ENCODE measurements around the gene SOWAHC.

Gene SOWAHC

GRCh38 chr2:109591206-109591605, 23.0 kb upstream of the SOWAHC start:
- H3K4me1 ChIP-seq (ENCODE audit: control insufficient read depth, low read depth, low read length): peaks cover 3% of the 10 kb centered on the region
- no peaks in the 10 kb centered on the region for H3K36me3 ChIP-seq (ENCODE audit: control insufficient read depth, insufficient read depth, low read length)
- H3K4me3 ChIP-seq (ENCODE audit: low read length): no peak overlapping the region
- no peak for DNase-seq
- H3K56ac ChIP-seq (ENCODE audit: low read length): no peak overlapping the region
- H3K27ac ChIP-seq (ENCODE audit: low read depth, low read length): no peak overlapping the region
- no peak overlapping the region for H3K4me2 ChIP-seq (ENCODE audit: low read length)
- no peak overlapping the region for H3K18ac ChIP-seq (ENCODE audit: low read length)
- H3K9ac ChIP-seq (ENCODE audit: low read length): no peak overlapping the region
- no peak overlapping the region for H2BK15ac ChIP-seq (replicated peaks; ENCODE audit: low read depth)
- H2BK5ac ChIP-seq (ENCODE audit: low read length): no peak overlapping the region
- no peak overlapping the region for H2AK5ac ChIP-seq (ENCODE audit: low read length)
- peaks cover 24% of the 10 kb centered on the region for H3K79me2 ChIP-seq (ENCODE audit: control insufficient read depth, insufficient read depth, low read length)
- no peak overlapping the region for H4K5ac ChIP-seq (ENCODE audit: low read length)
- peaks cover 10% of the 10 kb centered on the region for H3K79me1 ChIP-seq (ENCODE audit: low read length)
- H3K27me3 ChIP-seq (ENCODE audit: insufficient read depth, low read length, poor library complexity): no peaks in the 10 kb centered on the region
- no peak overlapping the region for H3K4ac ChIP-seq (ENCODE audit: low read depth, low read length)
- H3K23ac ChIP-seq (ENCODE audit: low read length): no peak overlapping the region
- no peak overlapping the region for H2BK120ac ChIP-seq (ENCODE audit: low read depth, low read length)
- H4K8ac ChIP-seq (ENCODE audit: low read depth, low read length): no peak overlapping the region

- WGBS (ENCODE audit: extremely low coverage, insufficient coverage, low lambda C conversion rate): 100% methylated on average over 1 of the region's 3 CpGs
- Histone ChIP-seq H4K5ac (ENCODE audit: low read length) (no peak overlapping the region), H3K4me2 (ENCODE audit: low read length) (no peak overlapping the region), H3K27ac (ENCODE audit: low read depth, low read length) (no peak overlapping the region), H3K79me1 (ENCODE audit: low read length) (peaks cover 16% of the 10 kb centered on the region), H3K9ac (ENCODE audit: low read length) (no peak overlapping the region), H2BK120ac (ENCODE audit: low read depth, low read length) (no peak overlapping the region), H3K36me3 (ENCODE audit: control insufficient read depth, insufficient read depth, low read length) (no peaks in the 10 kb centered on the region), H3K18ac (ENCODE audit: low read length) (no peak overlapping the region), H3K23ac (ENCODE audit: low read length) (no peak overlapping the region), H3K27me3 (ENCODE audit: insufficient read depth, low read length, poor library complexity) (no peaks in the 10 kb centered on the region), H4K8ac (ENCODE audit: low read depth, low read length) (no peak overlapping the region), H3K56ac (ENCODE audit: low read length) (no peak overlapping the region), H2BK15ac (replicated peaks; ENCODE audit: low read depth) (no peak overlapping the region), H3K79me2 (ENCODE audit: control insufficient read depth, insufficient read depth, low read length) (peaks cover 31% of the 10 kb centered on the region), H3K4me1 (ENCODE audit: control insufficient read depth, low read depth, low read length) (no peaks in the 10 kb centered on the region), H2AK5ac (ENCODE audit: low read length) (no peak overlapping the region), H2BK5ac (ENCODE audit: low read length) (no peak overlapping the region), H3K4ac (ENCODE audit: low read depth, low read length) (no peak overlapping the region), H3K4me3 (ENCODE audit: low read length) (no peak overlapping the region)
- no peak for DNase-seq
Measured at GRCh38 chr2:109592905-109593304, 21.3 kb upstream of the SOWAHC start.

GRCh38 chr2:109594246-109594885, 19.8 kb upstream of the SOWAHC start:
- H3K79me2 ChIP-seq (ENCODE audit: control insufficient read depth, insufficient read depth, low read length): peaks cover 38% of the 10 kb centered on the region
- no peaks in the 10 kb centered on the region for H3K4me1 ChIP-seq (ENCODE audit: control insufficient read depth, low read depth, low read length)
- H3K9ac ChIP-seq (ENCODE audit: low read length): no peak overlapping the region
- H2BK5ac ChIP-seq (ENCODE audit: low read length): no peak overlapping the region
- no peak for DNase-seq
- H3K56ac ChIP-seq (ENCODE audit: low read length): no peak overlapping the region
- no peaks in the 10 kb centered on the region for H3K27me3 ChIP-seq (ENCODE audit: insufficient read depth, low read length, poor library complexity)
- H4K5ac ChIP-seq (ENCODE audit: low read length): no peak overlapping the region
- no peak overlapping the region for H2BK120ac ChIP-seq (ENCODE audit: low read depth, low read length)
- H4K8ac ChIP-seq (ENCODE audit: low read depth, low read length): no peak overlapping the region
- no peak overlapping the region for H2AK5ac ChIP-seq (ENCODE audit: low read length)
- no peak overlapping the region for H3K4me2 ChIP-seq (ENCODE audit: low read length)
- H2BK15ac ChIP-seq (replicated peaks; ENCODE audit: low read depth): no peak overlapping the region
- no peak overlapping the region for H3K4ac ChIP-seq (ENCODE audit: low read depth, low read length)
- no CpG with 5 or more reads among the region's 16 CpGs for WGBS (ENCODE audit: extremely low coverage, insufficient coverage, low lambda C conversion rate)
- H3K79me1 ChIP-seq (ENCODE audit: low read length): peaks cover 15% of the 10 kb centered on the region
- H3K23ac ChIP-seq (ENCODE audit: low read length): no peak overlapping the region
- H3K27ac ChIP-seq (ENCODE audit: low read depth, low read length): no peak overlapping the region
- H3K18ac ChIP-seq (ENCODE audit: low read length): no peak overlapping the region
- H3K36me3 ChIP-seq (ENCODE audit: control insufficient read depth, insufficient read depth, low read length): no peaks in the 10 kb centered on the region
- H3K4me3 ChIP-seq (ENCODE audit: low read length): no peak overlapping the region

- no CpG with 5 or more reads among the region's 4 CpGs for WGBS (ENCODE audit: extremely low coverage, insufficient coverage, low lambda C conversion rate)
- Histone ChIP-seq H3K79me2 (ENCODE audit: control insufficient read depth, insufficient read depth, low read length) (peaks cover 49% of the 10 kb centered on the region), H3K4me2 (ENCODE audit: low read length) (no peak overlapping the region), H2BK15ac (replicated peaks; ENCODE audit: low read depth) (no peak overlapping the region), H3K79me1 (ENCODE audit: low read length) (peaks cover 21% of the 10 kb centered on the region), H3K27ac (ENCODE audit: low read depth, low read length) (no peak overlapping the region), H3K4ac (ENCODE audit: low read depth, low read length) (no peak overlapping the region), H3K36me3 (ENCODE audit: control insufficient read depth, insufficient read depth, low read length) (no peaks in the 10 kb centered on the region), H2BK120ac (ENCODE audit: low read depth, low read length) (no peak overlapping the region), H3K9ac (ENCODE audit: low read length) (no peak overlapping the region), H3K23ac (ENCODE audit: low read length) (no peak overlapping the region), H2BK5ac (ENCODE audit: low read length) (no peak overlapping the region), H3K4me1 (ENCODE audit: control insufficient read depth, low read depth, low read length) (peaks cover 2% of the 10 kb centered on the region), H3K27me3 (ENCODE audit: insufficient read depth, low read length, poor library complexity) (no peaks in the 10 kb centered on the region), H2AK5ac (ENCODE audit: low read length) (no peak overlapping the region), H3K56ac (ENCODE audit: low read length) (no peak overlapping the region), H4K8ac (ENCODE audit: low read depth, low read length) (no peak overlapping the region), H3K4me3 (ENCODE audit: low read length) (no peak overlapping the region), H4K5ac (ENCODE audit: low read length) (no peak overlapping the region), H3K18ac (ENCODE audit: low read length) (no peak overlapping the region)
- DNase-seq: no peak
Measured at GRCh38 chr2:109595644-109596043, 18.5 kb upstream of the SOWAHC start.

GRCh38 chr2:109597283-109597682, 16.9 kb upstream of the SOWAHC start:
- no peak overlapping the region for H3K27ac ChIP-seq (ENCODE audit: low read depth, low read length)
- no peaks in the 10 kb centered on the region for H3K27me3 ChIP-seq (ENCODE audit: insufficient read depth, low read length, poor library complexity)
- no peak overlapping the region for H4K5ac ChIP-seq (ENCODE audit: low read length)
- WGBS (ENCODE audit: extremely low coverage, insufficient coverage, low lambda C conversion rate): no CpG with 5 or more reads among the region's 3 CpGs
- no peak overlapping the region for H2AK5ac ChIP-seq (ENCODE audit: low read length)
- H3K23ac ChIP-seq (ENCODE audit: low read length): no peak overlapping the region
- peaks cover 8% of the 10 kb centered on the region for H3K4me1 ChIP-seq (ENCODE audit: control insufficient read depth, low read depth, low read length)
- no peak overlapping the region for H3K4ac ChIP-seq (ENCODE audit: low read depth, low read length)
- H3K79me2 ChIP-seq (ENCODE audit: control insufficient read depth, insufficient read depth, low read length): peaks cover 58% of the 10 kb centered on the region
- no peak overlapping the region for H3K9ac ChIP-seq (ENCODE audit: low read length)
- no peak overlapping the region for H2BK15ac ChIP-seq (replicated peaks; ENCODE audit: low read depth)
- H3K56ac ChIP-seq (ENCODE audit: low read length): no peak overlapping the region
- peaks cover 26% of the 10 kb centered on the region for H3K79me1 ChIP-seq (ENCODE audit: low read length)
- no peak overlapping the region for H3K18ac ChIP-seq (ENCODE audit: low read length)
- no peak for DNase-seq
- H3K4me3 ChIP-seq (ENCODE audit: low read length): no peak overlapping the region
- H2BK5ac ChIP-seq (ENCODE audit: low read length): no peak overlapping the region
- H3K4me2 ChIP-seq (ENCODE audit: low read length): no peak overlapping the region
- no peak overlapping the region for H4K8ac ChIP-seq (ENCODE audit: low read depth, low read length)
- no peaks in the 10 kb centered on the region for H3K36me3 ChIP-seq (ENCODE audit: control insufficient read depth, insufficient read depth, low read length)
- no peak overlapping the region for H2BK120ac ChIP-seq (ENCODE audit: low read depth, low read length)

DNA sequence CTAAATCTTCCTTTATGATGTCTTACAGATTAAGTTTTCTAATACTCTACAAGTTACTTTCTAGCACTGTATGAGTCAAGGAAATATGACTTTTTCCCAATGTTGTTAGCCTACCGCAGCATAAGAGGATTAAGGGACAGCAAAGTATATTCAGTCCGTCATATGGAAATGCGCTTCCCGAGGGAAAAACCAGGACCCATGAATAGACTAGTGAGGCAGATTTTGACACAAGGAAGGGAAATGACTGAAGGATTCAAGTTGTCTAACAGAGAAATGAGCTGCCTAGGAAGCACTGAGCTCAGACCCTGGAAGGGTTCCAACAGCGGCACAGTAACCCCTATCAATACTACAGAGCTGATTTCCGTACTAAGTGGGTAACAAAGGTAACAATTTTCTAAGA, 12.4 kb upstream of the SOWAHC start:
- H3K9ac ChIP-seq (ENCODE audit: low read length): no peak overlapping the region
- H3K79me1 ChIP-seq (ENCODE audit: low read length): peaks cover 19% of the 10 kb centered on the region
- no peak overlapping the region for H4K8ac ChIP-seq (ENCODE audit: low read depth, low read length)
- peaks cover 10% of the 10 kb centered on the region for H3K4me1 ChIP-seq (ENCODE audit: control insufficient read depth, low read depth, low read length)
- no peak overlapping the region for H3K27ac ChIP-seq (ENCODE audit: low read depth, low read length)
- no CpG with 5 or more reads among the region's 6 CpGs for WGBS (ENCODE audit: extremely low coverage, insufficient coverage, low lambda C conversion rate)
- no peak overlapping the region for H4K5ac ChIP-seq (ENCODE audit: low read length)
- H3K27me3 ChIP-seq (ENCODE audit: insufficient read depth, low read length, poor library complexity): no peaks in the 10 kb centered on the region
- H3K18ac ChIP-seq (ENCODE audit: low read length): no peak overlapping the region
- no peak overlapping the region for H3K4ac ChIP-seq (ENCODE audit: low read depth, low read length)
- no peak overlapping the region for H3K56ac ChIP-seq (ENCODE audit: low read length)
- H2BK120ac ChIP-seq (ENCODE audit: low read depth, low read length): no peak overlapping the region
- H3K23ac ChIP-seq (ENCODE audit: low read length): no peak overlapping the region
- H3K4me3 ChIP-seq (ENCODE audit: low read length): no peak overlapping the region
- no peaks in the 10 kb centered on the region for H3K36me3 ChIP-seq (ENCODE audit: control insufficient read depth, insufficient read depth, low read length)
- H3K79me2 ChIP-seq (ENCODE audit: control insufficient read depth, insufficient read depth, low read length): peaks cover 55% of the 10 kb centered on the region
- no peak overlapping the region for H2BK15ac ChIP-seq (replicated peaks; ENCODE audit: low read depth)
- no peak overlapping the region for H2AK5ac ChIP-seq (ENCODE audit: low read length)
- no peak overlapping the region for H3K4me2 ChIP-seq (ENCODE audit: low read length)
- no peak for DNase-seq
- H2BK5ac ChIP-seq (ENCODE audit: low read length): no peak overlapping the region

Measured in mesendoderm (in vitro differentiated cells).